Prostate gland (tissue), 2 donors: ENCODE data around the gene R3HDM4.

ENCODE experiments used
- CTCF ChIP-seq, 4 experiments: fragments of 200-600 bp in 2 of 4; fragments of 450-650 bp in 2 of 4; sonication (generic) in 2 of 4; IDR thresholded peaks; 1 replicate in 3 of 4; 2 replicates in 1 of 4; pipeline ENCODE4 v1.5.1; 2016 to 2019; ENCODE audit warnings: antibody characterized with exemption in 4 of 4, mild to moderate bottlenecking in 2 of 4, moderate library complexity in 2 of 4
- POLR2A ChIP-seq: fragments of 450-650 bp; IDR thresholded peaks from one replicate; pipeline ENCODE4 v1.6.1; 2016; ENCODE audit warnings: antibody characterized with exemption, mild to moderate bottlenecking
- POLR2AphosphoS5 ChIP-seq: sonication (generic); formaldehyde crosslinking; IDR thresholded peaks from one replicate; pipeline ENCODE4 v1.6.1; 2017; ENCODE audit warnings: antibody characterized with exemption

GRCh38 chr19:947707-948539 is 34.9 kb upstream of the R3HDM4 start:
- TF ChIP-seq POLR2A (no peak), CTCF (IDR thresholded peaks at IDR 0.05) (no peak), POLR2AphosphoS5 (no peak)
